SK-N-MC (cell line): ENCODE measurements around the gene TNP1.

Experiments
- DNase-seq: peaks from one replicate; pipeline ENCODE4 v3.0.0-alpha.2; 2011; ENCODE audit warnings: low read depth, low spot score
- H3K27ac ChIP-seq: fragments of 200-600 bp; sonication (generic); 2 replicates; pipeline ENCODE4 v1.5.1; 2016; ENCODE audit warnings: mixed run types
- H3K36me3 ChIP-seq: fragments of 200-600 bp; sonication (generic); 2 replicates; pipeline ENCODE4 v1.6.1; 2017; ENCODE audit warnings: antibody characterized with exemption, low read length, mixed read lengths; ENCODE audit not compliant: insufficient read depth
- H3K4me3 ChIP-seq: fragments of 200-600 bp; sonication (generic); 2 replicates; pipeline ENCODE4 v1.5.1; 2016
- H3K9ac ChIP-seq: fragments of 200-600 bp; sonication (generic); 2 replicates; pipeline ENCODE4 v1.8.0; 2017; ENCODE audit warnings: mixed run types, mixed read lengths; ENCODE audit not compliant: insufficient read length
- H3K9me3 ChIP-seq: fragments of 200-600 bp; sonication (generic); 2 replicates; pipeline ENCODE4 v1.6.1; 2017; ENCODE audit warnings: low read depth, mild to moderate bottlenecking, antibody characterized with exemption, low read length, moderate library complexity, mixed read lengths
- EZH2 ChIP-seq: fragments of 200-600 bp; sonication (generic); IDR thresholded peaks from one replicate; pipeline ENCODE4 v1.6.1; 2017; ENCODE audit warnings: antibody characterized with exemption
- FOXP2 ChIP-seq: optimal IDR thresholded peaks from 2 replicates; pipeline ENCODE3; 2011; ENCODE audit warnings: mild to moderate bottlenecking, moderate library complexity; ENCODE audit not compliant: insufficient read depth; ENCODE audit errors: extremely low read length, control extremely low read depth
- POLR2AphosphoS5 ChIP-seq: IDR thresholded peaks from 2 replicates; pipeline ENCODE4 v1.6.1; 2012; ENCODE audit warnings: mild to moderate bottlenecking, low read depth, low read length, borderline replicate concordance

The TNP1 gene

DNA sequence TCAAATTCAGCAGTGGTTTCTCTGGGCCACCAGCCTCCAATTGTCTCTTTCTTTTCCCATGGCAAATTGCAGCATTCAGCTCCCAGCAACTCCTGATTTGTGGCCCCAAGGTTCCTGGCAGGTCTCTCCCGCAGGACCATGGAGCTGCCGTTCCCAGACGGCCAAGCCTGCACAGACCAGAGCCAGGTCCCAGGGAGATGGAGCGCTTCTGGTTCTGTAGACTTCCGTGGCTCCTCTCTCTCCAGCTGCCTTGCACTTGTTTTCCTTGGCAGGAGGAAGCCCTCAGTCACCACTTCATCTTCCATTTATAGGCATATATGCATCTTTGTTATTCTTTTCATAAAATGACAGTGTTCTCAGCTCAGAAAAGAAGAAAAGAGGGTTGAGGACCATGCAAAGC, 21.7 kb downstream of the TNP1 start:
- no peaks in the 10 kb centered on the region for H3K9me3 ChIP-seq
- no peak for DNase-seq
- no peak overlapping the region for H3K27ac ChIP-seq
- H3K9ac ChIP-seq, result no peak overlapping the region
- H3K36me3 ChIP-seq, result no peaks in the 10 kb centered on the region
- TF ChIP-seq FOXP2, result no peak
- no peak for TF ChIP-seq EZH2
- TF ChIP-seq POLR2AphosphoS5, result no peak
- H3K4me3 ChIP-seq, result no peak overlapping the region

DNA sequence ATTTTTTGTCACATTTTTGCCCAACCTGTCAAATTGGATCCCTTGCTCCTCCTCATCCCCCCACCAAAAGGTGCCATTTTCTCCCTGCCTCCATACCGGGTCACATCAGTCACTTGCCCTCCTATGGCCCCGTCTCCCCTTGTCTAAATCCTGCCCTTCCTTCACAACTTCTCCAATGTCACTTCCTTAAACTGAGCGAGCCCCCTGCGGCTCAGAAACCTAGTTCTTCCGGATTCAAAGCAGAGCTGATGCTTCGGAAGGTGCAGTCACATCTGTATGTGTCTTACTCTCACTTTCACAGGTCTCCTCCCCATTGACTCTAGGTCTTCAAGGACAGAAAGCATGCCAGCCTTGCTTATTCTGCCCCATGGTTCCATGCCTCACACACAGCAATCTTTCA, 22.1 kb downstream of the TNP1 start:
- Histone ChIP-seq H3K9ac (no peak overlapping the region), H3K27ac (no peak overlapping the region), H3K36me3 (no peaks in the 10 kb centered on the region), H3K4me3 (no peak overlapping the region), H3K9me3 (no peaks in the 10 kb centered on the region)
- TF ChIP-seq FOXP2 (no peak), POLR2AphosphoS5 (no peak)
- DNase-seq, result no peak

DNA sequence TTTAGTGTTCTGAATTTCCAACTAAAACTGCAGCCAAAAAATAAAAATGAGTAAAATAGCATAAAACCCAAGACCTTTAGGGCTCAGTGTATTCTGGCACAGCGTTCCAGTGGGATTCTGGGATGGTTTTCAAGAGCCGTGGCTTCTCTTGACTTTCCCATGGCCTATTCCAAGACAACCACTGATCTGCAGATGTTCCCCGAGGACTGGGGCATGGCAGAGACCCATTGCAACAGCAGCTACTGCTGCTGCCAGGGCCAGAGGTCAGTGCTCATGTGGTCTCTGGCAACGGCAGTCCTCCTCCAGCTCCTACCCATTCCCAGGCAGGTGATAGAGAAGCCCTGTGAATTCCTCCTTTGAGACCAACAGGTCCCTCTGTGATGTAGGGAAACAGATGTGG, 26.8 kb downstream of the TNP1 start:
- Histone ChIP-seq H3K4me3 (no peak overlapping the region), H3K9me3 (no peaks in the 10 kb centered on the region), H3K36me3 (no peaks in the 10 kb centered on the region), H3K27ac (no peak overlapping the region), H3K9ac (no peak overlapping the region)
- no peak for DNase-seq
- no peak for TF ChIP-seq POLR2AphosphoS5
- TF ChIP-seq EZH2, result no peak
- TF ChIP-seq FOXP2, result no peak

DNA sequence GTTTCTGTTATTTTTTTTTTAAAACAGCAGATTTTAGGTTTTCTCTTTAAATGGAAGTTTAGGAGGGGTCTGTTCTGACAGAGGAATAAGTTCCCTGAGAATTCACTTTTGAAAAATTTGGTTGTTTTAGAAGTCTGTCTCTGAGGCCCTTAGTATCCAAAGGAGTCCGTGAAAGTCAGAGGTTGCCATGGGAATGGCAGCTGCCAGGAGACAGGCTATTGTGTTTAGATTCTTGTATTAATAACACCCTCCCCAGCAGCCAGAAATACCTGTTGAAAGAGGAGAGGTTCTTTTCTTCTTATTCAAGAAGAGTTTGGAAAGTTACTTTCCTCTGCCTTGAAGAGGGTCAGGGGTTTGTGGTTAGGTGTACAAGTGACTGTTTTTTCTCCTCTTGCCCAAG, 29.5 kb downstream of the TNP1 start:
- TF ChIP-seq EZH2, result no peak
- TF ChIP-seq FOXP2, result no peak
- TF ChIP-seq POLR2AphosphoS5, result no peak
- no peaks in the 10 kb centered on the region for H3K36me3 ChIP-seq
- H3K27ac ChIP-seq, result no peak overlapping the region
- H3K9ac ChIP-seq, result no peak overlapping the region
- no peaks in the 10 kb centered on the region for H3K9me3 ChIP-seq
- DNase-seq, result no peak
- no peak overlapping the region for H3K4me3 ChIP-seq

DNA sequence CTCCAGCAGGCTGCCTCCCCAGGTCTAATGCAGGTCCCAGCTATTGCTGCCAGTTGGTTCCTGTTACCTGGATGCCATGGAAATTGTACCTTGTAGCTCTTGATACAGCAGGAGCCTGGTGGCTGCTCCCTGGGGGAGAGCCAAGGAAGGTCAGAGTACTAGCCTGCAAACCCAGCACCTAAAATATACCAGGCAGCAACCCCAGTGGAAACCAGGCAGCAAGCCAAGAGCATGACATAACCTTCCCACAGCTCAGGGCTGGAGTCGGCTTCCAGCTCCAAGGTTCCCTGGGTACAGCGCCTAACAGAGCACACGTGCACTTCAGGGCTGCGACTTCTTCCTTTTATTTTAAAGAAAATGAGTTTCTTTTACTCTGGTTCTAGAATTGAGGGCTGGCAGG, 30.3 kb downstream of the TNP1 start:
- TF ChIP-seq POLR2AphosphoS5 (no peak), EZH2 (no peak), FOXP2 (no peak)
- H3K27ac ChIP-seq, result no peak overlapping the region
- no peak for DNase-seq
- H3K36me3 ChIP-seq, result no peaks in the 10 kb centered on the region
- H3K9me3 ChIP-seq, result no peaks in the 10 kb centered on the region
- H3K9ac ChIP-seq, result no peak overlapping the region
- H3K4me3 ChIP-seq, result no peak overlapping the region

DNA sequence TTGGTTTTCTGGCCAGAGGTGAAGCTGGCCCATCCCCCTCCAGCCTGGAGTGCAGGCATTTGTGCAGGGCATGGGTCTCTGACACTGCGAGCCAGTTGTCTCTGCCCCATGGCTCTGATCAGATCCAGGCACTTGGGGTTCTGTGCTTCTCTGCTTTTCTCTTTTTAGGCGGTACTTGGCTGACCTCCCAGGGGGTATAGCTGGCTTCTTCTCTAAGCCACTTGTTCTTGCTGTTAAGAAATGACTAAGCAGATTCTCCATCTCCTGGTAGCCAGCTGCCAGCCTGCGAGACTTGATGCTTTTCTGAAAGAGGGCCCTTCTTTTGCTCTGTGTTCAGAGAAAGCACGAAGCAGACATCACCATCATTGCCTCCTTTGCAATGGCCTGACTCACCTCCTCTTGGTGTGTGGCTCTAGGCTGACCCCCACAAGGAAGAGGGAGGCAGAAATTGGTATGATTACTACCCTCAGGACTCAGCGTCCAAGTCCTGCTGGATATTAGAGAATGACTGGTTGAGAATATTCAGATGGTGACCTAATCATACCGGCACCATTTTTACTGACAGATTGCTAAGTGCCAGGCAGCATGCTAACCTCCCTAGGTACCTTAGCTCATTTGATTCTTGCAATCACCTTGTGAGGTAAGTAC, 32.7 kb downstream of the TNP1 start:
- no peak overlapping the region for H3K27ac ChIP-seq
- H3K9ac ChIP-seq, result no peak overlapping the region
- no peak for DNase-seq
- H3K4me3 ChIP-seq, result no peak overlapping the region
- H3K9me3 ChIP-seq, result no peaks in the 10 kb centered on the region
- H3K36me3 ChIP-seq, result no peaks in the 10 kb centered on the region
- TF ChIP-seq EZH2 (no peak), POLR2AphosphoS5 (no peak), FOXP2 (no peak)

DNA sequence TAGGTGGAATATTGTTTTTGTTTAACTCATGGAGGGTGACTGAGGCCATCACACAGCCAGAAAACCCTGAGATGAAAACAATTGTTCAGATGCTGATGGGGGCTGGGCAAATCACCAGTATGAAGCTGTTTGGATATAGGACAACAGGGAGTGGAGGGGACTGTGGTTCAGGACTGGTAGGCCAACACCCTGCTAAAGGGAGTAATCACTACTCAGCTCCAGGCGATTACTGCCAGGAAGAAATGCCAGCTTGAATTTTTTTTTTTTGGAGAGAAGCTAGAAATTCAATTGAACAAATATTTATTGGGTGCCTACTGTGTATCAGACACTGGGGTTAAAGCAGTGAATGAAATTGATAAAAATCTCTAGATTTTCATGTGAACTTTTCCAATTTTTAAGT, 37.4 kb downstream of the TNP1 start:
- Histone ChIP-seq H3K27ac (no peak overlapping the region), H3K4me3 (no peak overlapping the region), H3K9ac (no peak overlapping the region), H3K9me3 (no peaks in the 10 kb centered on the region), H3K36me3 (no peaks in the 10 kb centered on the region)
- TF ChIP-seq FOXP2, result no peak
- TF ChIP-seq EZH2, result no peak
- no peak for TF ChIP-seq POLR2AphosphoS5
- no peak for DNase-seq

DNA sequence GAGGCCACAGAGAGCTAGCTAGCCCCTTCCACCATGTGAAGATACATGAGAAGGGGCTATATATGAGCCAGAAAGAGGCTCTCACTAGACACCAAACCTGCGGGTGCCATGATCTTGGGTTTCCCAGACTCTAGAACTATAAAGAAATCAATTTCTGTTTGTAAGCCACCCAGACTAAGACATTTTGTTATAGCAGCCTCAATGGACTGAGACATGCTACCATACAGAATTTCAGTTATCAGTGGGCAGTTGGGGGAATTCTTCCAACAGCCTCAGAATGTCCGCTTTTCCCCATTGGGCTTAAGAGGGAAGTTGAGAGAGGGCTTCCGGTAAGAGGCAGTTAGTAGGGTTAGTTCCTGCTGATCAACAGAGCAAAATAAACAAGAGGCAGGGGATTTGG, 39.2 kb downstream of the TNP1 start:
- TF ChIP-seq FOXP2, result no peak
- TF ChIP-seq EZH2, result no peak
- no peak for TF ChIP-seq POLR2AphosphoS5
- DNase-seq, result no peak
- Histone ChIP-seq H3K27ac (no peak overlapping the region), H3K4me3 (no peak overlapping the region), H3K9me3 (no peaks in the 10 kb centered on the region), H3K9ac (no peak overlapping the region), H3K36me3 (no peaks in the 10 kb centered on the region)

DNA sequence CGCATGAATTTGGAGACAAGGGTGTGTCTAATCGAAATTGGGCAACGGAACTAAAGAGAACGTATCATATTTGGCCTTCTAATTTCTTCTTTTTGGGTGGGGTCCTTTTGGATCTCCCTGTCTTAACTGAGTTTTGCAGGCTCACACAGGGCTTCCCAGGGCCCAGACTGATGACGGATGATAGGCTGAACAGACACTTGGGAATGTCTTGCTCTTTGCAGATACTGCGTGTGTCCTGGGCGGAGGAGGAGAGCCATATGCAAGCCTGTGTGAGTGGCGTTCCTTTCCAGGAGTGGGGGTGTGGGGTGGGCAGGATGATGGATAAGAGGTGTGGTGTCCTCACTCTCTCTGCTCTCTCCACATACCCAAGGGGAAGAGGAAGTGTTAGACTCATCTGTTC, 40.1 kb downstream of the TNP1 start:
- no peaks in the 10 kb centered on the region for H3K9me3 ChIP-seq

More for the DNA sequence above, 40.1 kb downstream of the TNP1 start:
- TF ChIP-seq EZH2, result no peak
- no peak overlapping the region for H3K27ac ChIP-seq
- H3K4me3 ChIP-seq, result no peak overlapping the region
- H3K36me3 ChIP-seq, result no peaks in the 10 kb centered on the region
- no peak for DNase-seq
- no peak overlapping the region for H3K9ac ChIP-seq
